GM08714 (cell line): ENCODE results near the gene NXN.
"Not testable (repeated sequence)": the region's sequence is repeated elsewhere in the genome, so short reads cannot be mapped to it uniquely, and the experiment has no call there.

Experiments used
- H3K4me3 ChIP-seq: fragments of 200-500 bp; sonication (Bioruptor generic); 2 replicates; pipeline ENCODE4 v1.5.1; 2014; ENCODE audit warnings: mild to moderate bottlenecking, low read length, inconsistent platforms
- ZNF274 ChIP-seq: IDR thresholded peaks from 2 replicates; pipeline ENCODE4 v1.6.1; 2012; ENCODE audit warnings: mild to moderate bottlenecking, low read depth, low read length

The NXN gene

DNA sequence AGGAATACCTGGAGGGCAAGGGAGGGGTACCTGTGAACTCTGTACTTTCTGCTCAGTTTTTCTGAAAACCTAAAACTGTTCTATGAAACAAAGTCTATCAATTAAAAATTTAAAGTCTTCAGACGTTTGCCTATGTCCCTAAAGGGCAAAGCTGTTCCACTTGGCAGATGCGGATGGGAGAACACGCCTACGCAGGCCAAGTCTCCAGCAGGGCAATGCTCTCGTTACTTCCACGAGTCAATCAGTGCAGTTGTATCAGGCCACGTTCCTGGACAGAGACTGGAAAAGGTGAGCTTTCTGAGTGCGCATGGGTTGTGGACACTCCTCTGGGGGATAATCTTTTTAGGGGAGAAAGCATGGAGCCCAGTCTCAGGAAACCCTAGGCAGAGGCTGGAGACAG, 86.6 kb downstream of the NXN start:
- no peak overlapping the region for H3K4me3 ChIP-seq
- no peak for TF ChIP-seq ZNF274

DNA sequence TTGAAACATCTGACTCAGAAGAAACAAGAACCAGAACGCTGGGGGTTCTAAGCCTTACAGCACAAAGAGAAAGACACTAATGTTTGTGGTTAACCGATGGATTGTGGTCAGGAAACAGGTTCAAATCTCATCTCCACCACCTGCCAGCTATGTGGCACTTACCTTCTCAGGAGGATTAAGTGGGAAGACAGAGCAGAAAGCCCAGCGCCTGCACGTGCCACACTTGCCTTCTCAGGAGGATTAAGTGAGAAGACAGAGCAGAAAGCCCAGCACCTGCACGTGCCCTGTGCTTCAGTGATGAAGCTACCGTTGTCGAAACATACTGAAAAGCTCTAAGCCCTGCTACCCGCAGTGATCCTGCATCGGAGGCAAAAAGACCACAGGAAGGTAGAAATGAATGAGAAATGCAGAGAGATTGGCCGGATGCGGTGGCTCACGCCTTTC, 90.6 kb downstream of the NXN start:
- no peak overlapping the region for H3K4me3 ChIP-seq
- no peak for TF ChIP-seq ZNF274

DNA sequence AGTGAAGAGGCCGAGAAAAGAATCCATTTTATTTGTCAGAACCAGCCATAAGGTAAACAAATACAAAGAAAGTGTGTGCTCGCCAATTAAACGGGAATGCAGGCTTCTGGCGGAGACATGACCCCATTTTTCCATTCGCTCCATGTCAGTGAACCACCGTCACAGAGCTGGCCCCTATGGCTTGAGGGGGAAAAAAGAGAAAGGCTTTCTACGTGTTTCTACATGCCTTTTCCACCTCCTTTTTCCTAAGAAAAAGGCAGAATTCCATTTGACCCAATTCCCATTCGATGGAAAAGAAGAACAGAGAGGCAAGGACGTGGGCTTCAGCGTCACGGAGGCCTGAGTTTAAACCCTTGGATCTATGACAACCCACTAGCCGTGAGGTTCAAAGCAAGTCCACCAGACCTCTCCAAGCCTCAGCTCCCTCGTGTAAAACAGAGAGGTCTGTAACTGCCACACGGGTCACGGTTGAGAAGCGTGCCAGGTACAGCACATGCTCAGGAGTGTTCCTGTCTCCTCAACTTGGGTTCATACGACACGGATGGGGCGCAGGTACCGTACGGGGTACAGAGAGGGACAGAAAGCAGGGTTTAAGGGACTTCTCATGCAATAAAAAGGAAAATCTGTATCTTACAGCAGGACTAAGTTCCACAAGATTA, 91.9 kb downstream of the NXN start:
- H3K4me3 ChIP-seq = no peak overlapping the region
- TF ChIP-seq ZNF274 = no peak

DNA sequence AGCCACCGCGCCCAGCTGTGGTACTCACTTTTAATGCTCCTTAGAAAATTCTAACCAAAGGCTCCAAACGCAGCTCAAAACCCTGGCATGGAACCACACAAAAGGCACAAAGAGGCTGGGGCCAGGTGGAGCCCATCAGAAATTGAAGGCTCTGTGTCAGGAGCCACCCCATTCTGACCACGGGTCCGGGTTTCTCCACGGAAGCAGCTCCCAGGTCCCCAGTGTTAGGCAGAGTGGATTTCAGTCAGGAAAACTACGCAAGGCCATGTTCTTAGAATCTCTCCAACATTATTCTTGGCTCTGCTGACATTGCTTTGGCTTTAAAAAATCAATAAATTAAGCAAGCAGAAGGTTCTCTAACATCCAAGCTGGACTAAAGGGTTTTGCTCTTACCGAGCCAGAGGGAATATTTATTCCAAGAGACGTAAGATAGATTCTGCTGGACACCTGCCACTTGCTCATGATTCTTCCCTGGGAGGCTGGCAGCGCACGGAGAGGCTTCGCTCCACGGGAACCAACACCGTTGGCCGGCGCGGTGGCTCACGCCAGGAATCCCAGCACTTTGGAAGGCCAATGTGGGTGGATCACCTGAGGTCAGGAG, 93.5 kb downstream of the NXN start:
- no peak for TF ChIP-seq ZNF274
- no peak overlapping the region for H3K4me3 ChIP-seq

DNA sequence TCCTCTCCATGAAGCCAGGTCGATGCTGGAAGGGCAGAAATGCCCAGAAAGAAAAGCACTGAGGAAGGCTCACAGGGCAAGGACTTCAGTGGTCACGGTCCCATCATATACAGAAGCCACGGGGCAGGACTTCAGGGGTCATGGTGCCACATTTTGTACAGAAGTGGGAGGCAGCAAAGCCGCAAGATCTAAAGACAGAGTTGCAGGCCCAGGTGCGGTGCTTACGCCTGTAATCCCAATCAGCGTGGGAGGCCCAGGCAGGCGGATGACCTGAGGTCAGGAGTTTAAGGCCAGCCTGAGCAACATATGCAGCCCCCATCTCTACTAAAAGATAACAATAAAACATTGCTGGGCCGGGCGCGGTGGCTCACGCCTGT, 96.0 kb downstream of the NXN start:
- TF ChIP-seq ZNF274 = no peak
- H3K4me3 ChIP-seq = no peak overlapping the region

DNA sequence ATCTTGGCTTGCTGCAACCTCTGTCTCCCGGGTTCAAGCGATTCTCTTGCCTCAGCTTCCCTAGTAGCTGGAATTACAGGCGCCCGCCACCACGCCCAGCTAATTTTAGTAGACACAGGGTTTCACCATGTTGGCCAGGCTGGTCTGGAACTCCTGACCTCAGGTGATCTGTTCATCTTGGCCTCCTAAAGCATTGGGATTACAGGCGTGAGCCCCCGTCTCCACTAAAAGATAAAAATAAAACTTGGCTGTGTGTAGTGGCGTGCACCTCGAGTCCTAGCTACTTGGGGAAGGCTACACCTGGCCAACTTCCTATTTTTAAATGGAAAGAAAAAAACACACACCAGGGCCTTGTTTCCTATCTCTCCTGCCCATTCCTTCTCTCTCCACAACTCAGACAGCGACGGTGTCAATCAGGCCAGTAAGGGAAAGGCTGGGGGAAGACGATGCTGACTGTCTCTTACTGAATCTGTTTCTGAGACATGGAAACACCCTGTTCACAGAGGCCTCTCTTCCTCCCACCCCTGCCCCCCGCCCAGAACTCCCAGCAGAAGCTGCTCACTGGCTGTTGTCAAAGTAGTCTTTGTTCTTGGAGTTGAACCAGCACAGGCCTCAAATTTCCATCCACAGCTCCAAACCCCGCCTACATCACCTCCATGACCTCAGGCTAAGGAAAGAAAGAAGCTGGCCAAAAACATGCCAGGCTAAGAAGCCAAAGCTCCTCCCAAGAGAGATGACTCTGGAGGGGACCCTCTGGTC, 96.6 kb downstream of the NXN start:
- H3K4me3 ChIP-seq = no peak overlapping the region

DNA sequence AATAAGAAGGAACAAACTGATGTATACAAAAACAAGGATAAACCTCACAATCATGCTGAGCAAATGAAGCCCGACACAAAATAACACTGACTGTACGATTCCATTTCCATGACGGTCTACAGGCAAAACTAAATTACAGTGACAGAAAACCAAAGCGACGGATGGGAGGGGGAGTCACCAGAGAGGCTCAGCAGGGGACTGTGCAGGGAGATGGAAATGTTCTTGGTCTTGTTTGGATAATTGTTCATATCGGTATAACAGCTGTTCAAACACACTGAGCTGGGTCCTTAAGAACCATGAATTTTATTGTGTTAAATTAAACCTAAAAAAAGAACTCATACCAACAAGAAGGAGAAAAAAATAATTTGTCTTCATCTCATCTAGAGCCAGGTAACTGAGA, 97.8 kb downstream of the NXN start:
- H3K4me3 ChIP-seq = no peak overlapping the region
- no peak for TF ChIP-seq ZNF274

More for the DNA sequence above, 96.6 kb downstream of the NXN start:
- TF ChIP-seq ZNF274 = no peak

DNA sequence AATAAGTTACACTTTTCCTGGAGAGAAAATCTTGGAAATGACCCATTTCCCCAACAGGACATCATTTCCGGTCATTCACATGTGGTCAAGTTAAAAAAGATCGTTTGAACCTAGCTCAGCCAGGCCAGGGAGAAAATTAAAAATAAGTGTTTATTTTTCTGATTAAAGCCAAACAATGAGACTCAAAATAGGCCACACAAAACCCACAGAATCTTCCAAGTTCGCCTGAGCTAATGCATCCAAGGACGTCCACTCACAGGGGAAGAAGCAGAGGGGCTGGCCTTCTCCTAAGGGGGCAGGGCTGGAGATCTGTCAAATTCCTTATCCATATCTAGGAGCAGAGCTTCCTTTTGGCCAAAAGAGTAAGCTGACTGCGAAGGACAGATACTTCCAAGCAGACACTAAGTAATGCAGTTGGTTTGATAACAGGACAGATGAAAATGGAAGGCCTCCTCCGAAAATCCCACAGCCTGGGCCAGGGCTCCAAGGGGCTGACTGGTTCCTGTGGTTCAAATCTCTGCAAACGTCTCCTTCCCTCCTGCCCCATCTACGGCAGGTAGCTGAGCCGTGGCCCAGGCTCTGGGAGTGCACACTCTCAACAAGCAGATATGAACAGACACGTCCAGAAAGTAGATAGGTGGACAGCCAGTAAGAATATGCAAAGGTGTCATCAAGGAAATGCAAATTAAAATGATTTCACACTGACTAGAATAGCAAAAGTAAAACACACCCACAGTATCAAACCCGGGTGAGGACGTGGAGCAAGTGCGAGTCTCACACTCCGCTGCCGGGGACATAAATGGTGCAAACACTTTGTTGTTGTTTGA, 98.9 kb downstream of the NXN start:
- H3K4me3 ChIP-seq = no peak overlapping the region
- TF ChIP-seq ZNF274 = no peak

DNA sequence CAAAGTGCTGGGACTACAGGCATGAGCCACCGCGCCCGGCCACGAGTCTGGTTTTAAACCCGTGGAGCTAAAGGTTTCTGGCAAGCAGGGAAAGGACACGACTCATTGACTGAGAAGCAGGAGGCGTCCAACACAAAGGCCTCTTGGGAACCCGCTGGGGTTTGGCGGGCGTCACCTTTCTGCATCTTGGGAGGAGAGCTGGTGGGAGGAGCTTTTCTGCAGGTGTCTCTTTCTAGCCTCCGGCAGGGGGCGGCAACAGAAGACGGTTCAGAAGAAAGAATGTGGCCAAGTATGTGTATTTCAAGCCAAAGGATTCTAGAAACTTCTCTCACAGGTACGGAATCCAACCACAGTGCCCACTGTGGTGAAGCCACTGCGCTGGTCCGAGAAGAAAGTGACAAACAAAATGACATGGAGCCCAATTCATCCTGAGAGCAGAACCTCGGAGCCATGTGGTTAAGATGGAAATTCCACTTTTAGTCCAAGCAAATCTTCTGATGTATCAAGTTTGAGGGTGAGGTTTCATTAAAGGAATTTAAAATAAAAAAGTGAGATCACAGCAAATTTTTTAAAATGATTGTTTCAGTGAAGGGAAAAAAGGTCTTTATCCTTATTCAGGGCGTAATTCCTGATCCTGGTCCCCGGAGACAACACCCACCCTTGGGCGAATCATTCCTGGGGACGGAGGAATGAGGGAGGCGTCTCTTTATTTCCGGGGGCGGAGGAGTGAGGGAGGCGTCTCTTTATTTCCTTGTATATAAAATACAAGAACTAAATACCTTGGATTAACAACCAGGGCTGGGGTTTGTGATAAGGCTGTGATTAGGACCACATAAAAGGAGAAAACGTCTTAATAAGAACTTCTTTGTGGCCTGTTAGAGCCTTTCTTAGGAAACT, 99.8 kb downstream of the NXN start:
- H3K4me3 ChIP-seq = no peak overlapping the region
- no peak for TF ChIP-seq ZNF274

DNA sequence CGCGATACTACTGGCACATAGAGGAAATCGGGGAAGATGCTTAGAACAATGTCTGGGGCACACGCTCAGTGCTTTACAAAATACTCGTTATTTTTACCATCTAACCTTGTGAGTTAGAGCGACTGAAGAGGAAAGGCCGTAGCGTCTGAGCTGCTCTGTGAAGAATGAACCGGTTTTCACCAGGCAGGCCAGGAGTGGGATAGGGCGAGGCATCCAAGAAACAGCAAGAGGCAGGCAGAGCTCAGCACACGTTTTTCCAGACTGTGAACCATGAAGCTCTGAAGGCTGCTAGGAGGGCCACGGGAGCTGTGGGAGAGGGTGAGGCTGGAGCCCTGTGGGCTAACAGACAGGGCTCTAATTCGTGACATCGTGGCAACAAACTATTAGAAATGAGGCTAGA, 101.9 kb downstream of the NXN start:
- H3K4me3 ChIP-seq = no peak overlapping the region
- no peak for TF ChIP-seq ZNF274

DNA sequence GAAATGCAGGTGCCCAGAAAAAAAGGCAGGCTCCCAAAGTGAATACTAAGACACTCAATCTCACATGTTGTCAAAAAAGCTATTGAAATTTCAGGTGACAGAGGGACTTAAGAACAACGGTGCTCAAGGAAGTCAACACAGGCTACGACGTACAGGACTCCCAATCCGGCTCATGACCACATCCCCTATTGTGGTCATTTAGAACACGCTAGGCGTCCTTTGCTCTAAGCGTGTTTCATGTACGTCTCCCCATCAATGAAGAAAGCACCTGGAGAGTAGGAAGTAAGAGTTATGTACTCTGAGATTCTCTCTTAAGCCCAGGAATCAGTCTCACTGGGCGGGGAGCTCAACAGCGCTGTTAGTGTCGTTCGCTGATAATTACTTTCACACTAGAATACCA, 103.3 kb downstream of the NXN start:
- TF ChIP-seq ZNF274 = no peak

DNA sequence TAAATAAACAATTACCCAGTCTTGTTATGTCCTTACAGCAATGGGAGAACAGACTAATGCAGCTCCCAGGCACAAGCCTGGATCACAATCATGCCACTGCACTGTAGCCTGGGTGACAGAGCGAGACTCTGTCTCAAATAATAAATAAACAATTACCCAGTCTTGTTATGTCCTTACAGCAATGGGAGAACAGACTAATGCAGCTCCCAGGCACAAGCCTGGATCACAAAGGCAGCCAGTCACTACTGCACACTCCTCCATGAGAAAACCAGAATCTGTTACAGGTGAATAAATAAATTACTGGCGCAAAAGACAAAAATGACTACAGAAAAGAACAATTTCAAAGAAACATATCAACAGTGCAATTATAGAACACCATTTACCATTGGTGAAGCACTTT, 105.0 kb downstream of the NXN start:
- H3K4me3 ChIP-seq = not testable (repeated sequence)

More for the DNA sequence above, 103.3 kb downstream of the NXN start:
- no peak overlapping the region for H3K4me3 ChIP-seq

DNA sequence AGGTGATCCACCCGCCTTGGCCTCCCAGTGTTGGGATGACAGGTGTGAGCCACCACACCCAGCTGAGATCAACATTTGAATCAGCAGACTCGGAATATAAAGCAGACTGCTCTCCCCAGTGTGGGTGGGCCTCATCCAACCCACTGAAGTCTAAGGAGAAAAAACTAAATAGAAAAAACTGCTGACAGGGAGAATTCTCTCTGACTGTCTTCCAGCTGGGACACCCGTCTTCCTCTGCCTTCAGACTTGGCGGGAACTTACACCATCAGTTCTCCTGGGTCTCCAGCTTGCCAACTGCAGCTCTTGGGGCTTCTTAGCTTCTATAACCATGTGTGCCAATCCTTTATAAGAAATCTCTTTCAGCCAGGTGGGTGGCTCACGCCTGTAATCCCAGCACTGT, 106.7 kb downstream of the NXN start:
- H3K4me3 ChIP-seq = no peak overlapping the region
- no peak for TF ChIP-seq ZNF274

DNA sequence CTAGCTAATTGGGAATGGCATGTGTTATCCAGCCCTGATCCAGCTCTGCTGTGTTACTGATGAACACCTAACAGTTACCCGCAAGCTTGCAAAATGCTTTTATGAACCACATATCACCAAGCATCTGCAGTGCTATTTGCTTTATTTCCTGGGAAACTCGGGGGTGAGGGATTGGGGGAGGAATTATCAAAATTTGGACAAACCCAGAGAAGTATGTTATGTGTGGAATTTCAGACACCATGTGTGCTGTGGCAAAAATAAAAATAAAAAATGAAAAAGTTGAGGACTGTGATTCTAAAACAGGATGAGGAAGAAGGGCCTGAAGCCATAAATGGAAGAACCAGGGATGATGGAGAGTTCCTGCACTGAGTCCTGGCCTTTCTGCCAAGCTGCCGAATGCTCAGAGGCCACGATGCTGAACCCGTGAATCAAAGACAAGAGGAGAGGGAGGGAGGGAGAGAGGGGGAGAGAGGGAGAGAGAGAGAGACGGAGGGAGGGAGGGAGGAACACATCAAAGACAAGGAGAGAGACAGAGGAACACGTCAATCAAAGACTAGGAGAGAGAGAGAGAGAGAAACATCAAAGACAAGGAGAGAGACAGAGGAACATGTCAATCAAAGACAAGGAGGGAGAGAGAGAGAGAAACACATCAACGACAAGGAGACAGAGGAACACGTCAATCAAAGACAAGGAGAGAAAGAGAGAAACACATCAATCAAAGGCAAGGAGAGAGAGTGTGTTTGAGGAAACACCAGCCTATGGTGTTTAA, 107.6 kb downstream of the NXN start:
- no peak for TF ChIP-seq ZNF274
- H3K4me3 ChIP-seq = no peak overlapping the region
